Transverse colon (tissue), 4 donors: ENCODE data around the gene SHROOM3. TPM values are rescaled to one million over a fixed set of nuclear protein-coding genes. Genes with fewer than 3 reads are reported as not detected.

Experiments
- DNase-seq: peaks from one replicate; pipeline ENCODE4 v3.0.0-alpha.2; 2019
- H3K27ac ChIP-seq, 4 donors: fragments of 200-600 bp; sonication (generic); 2 replicates each; pipeline ENCODE4 v1.5.1; 2016 to 2018; ENCODE audit warnings: inconsistent platforms in 4 of 4
- H3K27me3 ChIP-seq: fragments of 200-600 bp; sonication (generic); 2 replicates; pipeline ENCODE4 v1.5.1; 2017; ENCODE audit warnings: inconsistent platforms
- H3K36me3 ChIP-seq, 4 donors: fragments of 200-600 bp; sonication (generic); 2 replicates each; pipeline ENCODE4 v1.5.1; 2017 to 2019; ENCODE audit warnings: inconsistent platforms in 4 of 4
- H3K4me1 ChIP-seq, 4 donors: fragments of 200-600 bp; sonication (generic); 2 replicates each; pipeline ENCODE4 v1.5.1; 2017 to 2020; ENCODE audit warnings: inconsistent platforms in 4 of 4
- H3K4me3 ChIP-seq, 4 donors: fragments of 200-600 bp; sonication (generic); 1 replicate in 1 of 4; 2 replicates in 3 of 4; pipeline versions ENCODE4 v1.5.1 to v1.6.1; 2017 to 2019; ENCODE audit warnings: inconsistent platforms in 4 of 4
- H3K9me3 ChIP-seq, 2 donors: fragments of 200-600 bp; sonication (generic); 2 replicates each; pipeline ENCODE4 v1.5.1; 2017 to 2019; ENCODE audit warnings: inconsistent platforms in 2 of 2
- CTCF ChIP-seq, 5 experiments: fragments of 200-600 bp in 3 of 5; fragments of 450-650 bp in 2 of 5; sonication (generic) in 3 of 5; IDR thresholded peaks; 1 replicate in 2 of 5; 2 replicates in 3 of 5; pipeline ENCODE4 v1.5.1; 2016 to 2017; ENCODE audit warnings: antibody characterized with exemption in 5 of 5, inconsistent platforms in 3 of 5, mild to moderate bottlenecking in 2 of 5, moderate library complexity in 1 of 5
- EP300 ChIP-seq: sonication (generic); formaldehyde crosslinking; IDR thresholded peaks from one replicate; pipeline ENCODE4 v1.6.1; 2017; ENCODE audit warnings: antibody characterized with exemption, low read depth
- POLR2A ChIP-seq: fragments of 450-650 bp; IDR thresholded peaks from one replicate; pipeline ENCODE4 v1.6.1; 2016; ENCODE audit warnings: antibody characterized with exemption, mild to moderate bottlenecking, moderate library complexity
- POLR2AphosphoS5 ChIP-seq, 3 donors: sonication (generic); formaldehyde crosslinking; IDR thresholded peaks; one replicate each; pipeline ENCODE4 v1.6.1; 2016; ENCODE audit warnings: antibody characterized with exemption in 3 of 3
- WGBS, 2 donors: methylation state at CpG; one replicate each; pipeline ENCODE4 v1.1.5; 2018; ENCODE audit warnings: low coverage in 1 of 2; 5-methylcytosine and 5-hydroxymethylcytosine counted together
- in situ Hi-C, 4 donors: fragments of 200-750 bp; cut with MboI; loops; one replicate each; pipeline versions ENCODE4 v1.15.0 to v1.15.1; 2017; ENCODE audit warnings: low sequenced_read_pairs in 3 of 4, low pct_ligation_motif_present in 1 of 4, low pct_unique_long_range_greater_than_20kb in 1 of 4
- intact Hi-C: fragments of 100-400 bp; cut with DNase I; formaldehyde crosslinking; loops from one replicate; pipeline ENCODE4 v1.15.1; 2023; ENCODE audit warnings: low total_unique reads
- total RNA-seq, 4 donors: library from RNA; depleted of rRNA; stranded (reverse); fragments of >200 nt; gene quantifications; one replicate each; pipeline ENCODE4 v1.1.0, GENCODE V29; 2016

SHROOM3 gene
- total RNA-seq, 4 donors from 2014 or later = 182 to 456 (median 437) TPM

- Histone ChIP-seq H3K36me3 (no peaks in the 10 kb centered on the region), H3K4me1 (peaks cover 13 to 71% (median 53%) of the 10 kb centered on the region in 4 donors), H3K4me3 (no peak overlapping the region), H3K27ac (no peak overlapping the region), H3K27me3 (no peaks in the 10 kb centered on the region), H3K9me3 (no peaks in the 10 kb centered on the region)
- WGBS, 2 donors = 81 to 82% methylated on average over 2 to 3 of the region's 3 CpGs
- intact Hi-C loops (no loop called here), in situ Hi-C loops (no loop called here)
- no peak for DNase-seq
- no peak for TF ChIP-seq POLR2AphosphoS5 (IDR thresholded peaks at IDR 0.05)
- no peak for TF ChIP-seq POLR2A
- no peak for TF ChIP-seq CTCF (IDR thresholded peaks at IDR 0.05)
- no peak for TF ChIP-seq EP300
These were observed 157.0 kb downstream of the SHROOM3 start for GRCh38 chr4:76591992-76592391.

- WGBS, 2 donors = 87 to 90% methylated on average over 6 of the region's 6 CpGs
- intact Hi-C loops (no loop called here), in situ Hi-C loops (no loop called here)
- Histone ChIP-seq H3K27me3 (no peaks in the 10 kb centered on the region), H3K4me1 (peaks cover 13 to 72% (median 53%) of the 10 kb centered on the region in 4 donors), H3K4me3 (no peak overlapping the region), H3K27ac (peak overlapping the region in 1 of 4 donors; percentile 59), H3K36me3 (no peaks in the 10 kb centered on the region), H3K9me3 (no peaks in the 10 kb centered on the region)
- TF ChIP-seq POLR2AphosphoS5 (IDR thresholded peaks at IDR 0.05) (no peak), EP300 (no peak), CTCF (IDR thresholded peaks at IDR 0.05) (no peak)
- no peak for DNase-seq
These were observed 157.4 kb downstream of the SHROOM3 start for GRCh38 chr4:76592460-76592859.

- Histone ChIP-seq H3K27ac (peak overlapping the region; percentile 66 to 74 (median 71)), H3K4me3 (no peak overlapping the region), H3K9me3 (no peaks in the 10 kb centered on the region), H3K36me3 (no peaks in the 10 kb centered on the region), H3K4me1 (peaks cover 9 to 63% (median 43%) of the 10 kb centered on the region in 4 donors), H3K27me3 (no peaks in the 10 kb centered on the region)
- intact Hi-C loops (no loop called here), in situ Hi-C loops (no loop called here)
- peak; percentile 52 for DNase-seq
- 44 to 47% methylated on average over 2 of the region's 2 CpGs for WGBS, 2 donors
- peak in 2 of 3 donors; percentile 27 to 61 for TF ChIP-seq POLR2AphosphoS5 (IDR thresholded peaks at IDR 0.05)
- TF ChIP-seq CTCF (IDR thresholded peaks at IDR 0.05) = no peak
These were observed 159.1 kb downstream of the SHROOM3 start for GRCh38 chr4:76594173-76594572.

- no peaks in the 10 kb centered on the region for H3K27me3 ChIP-seq
- intact Hi-C loops = no loop called here
- WGBS, 2 donors = 75 to 88% methylated on average over 1 of the region's 1 CpG
- no peaks in the 10 kb centered on the region for H3K9me3 ChIP-seq
- H3K4me1 ChIP-seq = peaks cover 5 to 62% (median 39%) of the 10 kb centered on the region in 4 donors
- DNase-seq = no peak
- H3K36me3 ChIP-seq = no peaks in the 10 kb centered on the region
- in situ Hi-C loops = no loop called here
- peak overlapping the region; percentile 66 to 72 (median 70) for H3K27ac ChIP-seq
- TF ChIP-seq POLR2A = no peak
- no peak for TF ChIP-seq POLR2AphosphoS5 (IDR thresholded peaks at IDR 0.05)
- TF ChIP-seq EP300 = no peak
- no peak for TF ChIP-seq CTCF (IDR thresholded peaks at IDR 0.05)
- H3K4me3 ChIP-seq = no peak overlapping the region
These were observed 160.4 kb downstream of the SHROOM3 start for GRCh38 chr4:76595435-76595834.
